ENCODE data around the gene ACER3.

- TF ChIP-seq, protein P1, sequence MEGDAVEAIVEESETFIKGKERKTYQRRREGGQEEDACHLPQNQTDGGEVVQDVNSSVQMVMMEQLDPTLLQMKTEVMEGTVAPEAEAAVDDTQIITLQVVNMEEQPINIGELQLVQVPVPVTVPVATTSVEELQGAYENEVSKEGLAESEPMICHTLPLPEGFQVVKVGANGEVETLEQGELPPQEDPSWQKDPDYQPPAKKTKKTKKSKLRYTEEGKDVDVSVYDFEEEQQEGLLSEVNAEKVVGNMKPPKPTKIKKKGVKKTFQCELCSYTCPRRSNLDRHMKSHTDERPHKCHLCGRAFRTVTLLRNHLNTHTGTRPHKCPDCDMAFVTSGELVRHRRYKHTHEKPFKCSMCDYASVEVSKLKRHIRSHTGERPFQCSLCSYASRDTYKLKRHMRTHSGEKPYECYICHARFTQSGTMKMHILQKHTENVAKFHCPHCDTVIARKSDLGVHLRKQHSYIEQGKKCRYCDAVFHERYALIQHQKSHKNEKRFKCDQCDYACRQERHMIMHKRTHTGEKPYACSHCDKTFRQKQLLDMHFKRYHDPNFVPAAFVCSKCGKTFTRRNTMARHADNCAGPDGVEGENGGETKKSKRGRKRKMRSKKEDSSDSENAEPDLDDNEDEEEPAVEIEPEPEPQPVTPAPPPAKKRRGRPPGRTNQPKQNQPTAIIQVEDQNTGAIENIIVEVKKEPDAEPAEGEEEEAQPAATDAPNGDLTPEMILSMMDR (IDR thresholded peaks at IDR 0.05 in 4 of 5, conservative IDR thresholded peaks at IDR 0.05 in 1 of 5): no peak
- TF ChIP-seq POLR2A (IDR thresholded peaks at IDR 0.05): no peak
Observed at GRCh38 chr11:77057938-77058474, 197.3 kb downstream of the ACER3 start.
